ENCODE data around the gene MGP.

The MGP gene

GRCh38 chr12:14836336-14837210 is 49.1 kb downstream of the MGP start:
- TF ChIP-seq CTCF (IDR thresholded peaks at IDR 0.05): no peak

DNA sequence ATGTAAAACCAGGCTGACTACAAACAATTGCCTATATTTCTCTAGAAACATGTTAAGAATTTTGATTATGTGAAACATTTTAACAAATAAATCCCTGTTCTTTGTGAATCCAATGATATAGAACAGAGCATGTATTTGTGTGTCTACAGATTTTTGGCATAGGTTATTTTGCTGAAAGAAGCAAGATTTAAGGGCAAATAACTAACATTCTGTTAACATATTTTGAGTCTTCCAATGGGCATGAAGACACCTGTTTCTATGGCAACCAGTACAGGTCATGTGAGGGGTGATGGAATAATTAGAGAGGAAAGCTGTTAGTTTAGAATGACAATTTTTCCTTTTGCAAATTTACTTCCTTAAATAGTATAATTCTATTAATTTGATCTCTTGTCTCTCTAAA is 51.1 kb downstream of the MGP start:
- no peak for TF ChIP-seq CTCF (IDR thresholded peaks at IDR 0.05)

- TF ChIP-seq CTCF (IDR thresholded peaks at IDR 0.05): no peak
Measured at GRCh38 chr12:14833952-14834351, 51.7 kb downstream of the MGP start.

DNA sequence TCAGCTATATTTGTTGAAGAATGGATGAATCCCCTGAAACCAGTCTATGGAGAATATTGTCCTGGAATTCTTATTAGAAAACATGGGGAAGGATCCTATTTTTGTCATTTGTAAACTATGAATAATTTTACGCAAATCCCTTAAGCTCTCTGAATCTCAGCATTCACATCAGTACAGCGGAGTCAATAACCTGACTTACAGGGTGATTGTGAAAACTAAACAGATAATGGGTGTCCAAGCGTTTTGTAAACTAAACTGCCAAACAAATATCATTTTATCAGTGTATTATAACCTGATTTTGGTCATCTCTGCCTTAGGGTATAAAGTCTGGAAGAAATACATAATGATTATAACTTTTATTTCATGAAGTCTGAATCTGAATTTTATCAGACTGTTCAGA is 52.3 kb downstream of the MGP start:
- TF ChIP-seq CTCF (IDR thresholded peaks at IDR 0.05): no peak

Measured in LNCAP (cell line).